ENCODE measurements around the gene MCTP1. TPM values are rescaled to one million over a fixed set of nuclear protein-coding genes. Genes with fewer than 3 reads are reported as not detected.

Gene MCTP1
- total RNA-seq, 1 experiment from 2014 or later = 2.5 TPM

DNA sequence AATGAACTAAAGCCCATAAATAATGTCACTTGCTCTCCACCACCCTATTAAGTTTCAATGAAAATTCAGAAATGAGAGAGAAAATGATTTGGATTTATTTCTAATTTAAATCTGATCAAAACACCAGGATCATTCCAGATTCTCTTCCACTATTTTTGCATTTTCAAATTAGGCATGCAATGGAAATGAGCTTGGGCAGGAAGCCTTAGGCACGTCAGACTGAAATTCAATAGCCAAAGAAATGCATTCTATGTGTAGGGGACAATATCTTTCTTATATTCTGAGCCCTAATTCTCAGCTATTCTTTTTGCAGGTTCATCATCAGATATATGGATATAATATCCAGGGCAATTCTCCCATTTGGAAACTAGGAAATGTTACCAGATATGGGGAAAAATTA is 132.8 kb downstream of the MCTP1 start:
- no peak overlapping the region for H2BK5ac ChIP-seq (ENCODE audit: insufficient read length, low read length)
- H2BK20ac ChIP-seq (ENCODE audit: low read depth, low read length, poor library complexity, severe bottlenecking) = no peak overlapping the region
- no peak overlapping the region for H4K8ac ChIP-seq (replicated peaks; ENCODE audit: insufficient read length, low read depth, low read length)
- H3K4me2 ChIP-seq (ENCODE audit: insufficient read depth, insufficient read length, low read length) = no peak overlapping the region
- H3K27ac ChIP-seq (ENCODE audit: insufficient read length, low read depth, low read length) = no peak overlapping the region
- DNase-seq = no peak
- no peaks in the 10 kb centered on the region for H3K79me2 ChIP-seq (ENCODE audit: insufficient read depth, low read length)
- H2BK120ac ChIP-seq (ENCODE audit: low read depth, low read length, poor library complexity, severe bottlenecking) = no peak overlapping the region
- H2AK5ac ChIP-seq (ENCODE audit: insufficient read length, low read length) = no peak overlapping the region
- Mint-ChIP-seq H3K36me3 (ENCODE audit: insufficient read depth in 1 of 3, low read depth in 3 of 3) (peaks cover 8 to 15% (median 12%) of the 10 kb centered on the region in 3 experiments), H3K27ac (no peak overlapping the region), H3K4me3 (no peak overlapping the region), H3K4me1 (peaks cover 0 to 18% of the 10 kb centered on the region in 2 experiments; a peak in 2 of 4 replicates), H3K27me3 (ENCODE audit: low read depth) (no peaks in the 10 kb centered on the region), H3K9me3 (peaks cover 12 to 16% of the 10 kb centered on the region in 2 experiments)
- H2BK12ac ChIP-seq (ENCODE audit: insufficient read length, low read depth, low read length) = no peak overlapping the region
- H2BK15ac ChIP-seq (ENCODE audit: low read depth, low read length) = no peak overlapping the region
- H3K9ac ChIP-seq (ENCODE audit: extremely low read depth, insufficient read length, low read length) = no peak overlapping the region
- H3K4me1 ChIP-seq (ENCODE audit: insufficient read depth, low read length) = no peaks in the 10 kb centered on the region; the same call in 1 of the 2 replicates
- H3K18ac ChIP-seq (ENCODE audit: insufficient read length, low read depth, low read length) = no peak overlapping the region
- TF ChIP-seq, protein P1, sequence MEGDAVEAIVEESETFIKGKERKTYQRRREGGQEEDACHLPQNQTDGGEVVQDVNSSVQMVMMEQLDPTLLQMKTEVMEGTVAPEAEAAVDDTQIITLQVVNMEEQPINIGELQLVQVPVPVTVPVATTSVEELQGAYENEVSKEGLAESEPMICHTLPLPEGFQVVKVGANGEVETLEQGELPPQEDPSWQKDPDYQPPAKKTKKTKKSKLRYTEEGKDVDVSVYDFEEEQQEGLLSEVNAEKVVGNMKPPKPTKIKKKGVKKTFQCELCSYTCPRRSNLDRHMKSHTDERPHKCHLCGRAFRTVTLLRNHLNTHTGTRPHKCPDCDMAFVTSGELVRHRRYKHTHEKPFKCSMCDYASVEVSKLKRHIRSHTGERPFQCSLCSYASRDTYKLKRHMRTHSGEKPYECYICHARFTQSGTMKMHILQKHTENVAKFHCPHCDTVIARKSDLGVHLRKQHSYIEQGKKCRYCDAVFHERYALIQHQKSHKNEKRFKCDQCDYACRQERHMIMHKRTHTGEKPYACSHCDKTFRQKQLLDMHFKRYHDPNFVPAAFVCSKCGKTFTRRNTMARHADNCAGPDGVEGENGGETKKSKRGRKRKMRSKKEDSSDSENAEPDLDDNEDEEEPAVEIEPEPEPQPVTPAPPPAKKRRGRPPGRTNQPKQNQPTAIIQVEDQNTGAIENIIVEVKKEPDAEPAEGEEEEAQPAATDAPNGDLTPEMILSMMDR (conservative IDR thresholded peaks at IDR 0.05) = no peak
- H3T11ph ChIP-seq (ENCODE audit: low read length) = no peak overlapping the region
- H3K23me2 ChIP-seq (ENCODE audit: insufficient read length, low read depth, low read length, poor library complexity, severe bottlenecking) = no peaks in the 10 kb centered on the region
- no CpG with 5 or more reads among the region's 1 CpG for WGBS (ENCODE audit: extremely low coverage, insufficient read length, low lambda C conversion rate)
- H4K5ac ChIP-seq (ENCODE audit: insufficient read length, low read depth, low read length) = no peak overlapping the region
- H2AFZ ChIP-seq (ENCODE audit: low read length) = no peak overlapping the region
- no peak overlapping the region for H4K91ac ChIP-seq (ENCODE audit: insufficient read length, low read depth, low read length)
- H4K20me1 ChIP-seq (ENCODE audit: control insufficient read depth, insufficient read depth, insufficient read length) = no peaks in the 10 kb centered on the region
- no peak overlapping the region for H3K14ac ChIP-seq (ENCODE audit: insufficient read depth, low read length)
- no peaks in the 10 kb centered on the region for H3K27me3 ChIP-seq (ENCODE audit: insufficient read depth, low read length)
- no peak overlapping the region for H3K56ac ChIP-seq (ENCODE audit: insufficient read length, low read depth, low read length)
- H3K9me3 ChIP-seq (ENCODE audit: control insufficient read depth, low read depth, low read length) = no peaks in the 10 kb centered on the region
- no peaks in the 10 kb centered on the region for H3K79me1 ChIP-seq (ENCODE audit: insufficient read depth, low read depth, low read length, poor library complexity, severe bottlenecking)
- no peak overlapping the region for H3K4ac ChIP-seq (ENCODE audit: low read depth, low read length)
- H3K23ac ChIP-seq (ENCODE audit: insufficient read length, low read depth, low read length) = no peak overlapping the region

All from H9 (cell line).